Loucy (cell line): Measurements from ENCODE around the gene HENMT1.
"Not testable (repeated sequence)": the region's sequence is repeated elsewhere in the genome, so short reads cannot be mapped to it uniquely, and the experiment has no call there.

Experiments
- H2AFZ ChIP-seq: fragments of 200-600 bp; sonication (generic); 2 replicates; pipeline ENCODE4 v1.6.0; 2016; ENCODE audit warnings: antibody characterized with exemption, mild to moderate bottlenecking, low read length, moderate library complexity
- H3F3A ChIP-seq: fragments of 200-600 bp; 2 replicates; pipeline ENCODE4 v1.6.0; 2016; ENCODE audit warnings: antibody characterized with exemption, low read depth, mild to moderate bottlenecking
- H3K27me3 ChIP-seq: fragments of 200-600 bp; sonication (generic); 2 replicates; pipeline ENCODE4 v1.6.1; 2014; ENCODE audit warnings: low read length, mild to moderate bottlenecking; ENCODE audit not compliant: insufficient read depth, poor library complexity, severe bottlenecking
- H3K36me3 ChIP-seq: fragments of 200-600 bp; sonication (generic); 2 replicates; pipeline ENCODE4 v1.6.1; 2016; ENCODE audit warnings: low read length; ENCODE audit not compliant: insufficient read depth
- H3K4me1 ChIP-seq: fragments of 200-600 bp; sonication (generic); 2 replicates; pipeline ENCODE4 v1.5.1; 2014; ENCODE audit warnings: low read length, mild to moderate bottlenecking; ENCODE audit not compliant: insufficient read depth, poor library complexity, severe bottlenecking
- H3K4me2 ChIP-seq: fragments of 200-600 bp; sonication (generic); 2 replicates; pipeline ENCODE4 v1.6.0; 2014; ENCODE audit warnings: antibody characterized with exemption, low read length, low read depth, mild to moderate bottlenecking; ENCODE audit not compliant: poor library complexity, severe bottlenecking
- H3K4me3 ChIP-seq: fragments of 200-600 bp; sonication (generic); 2 replicates; pipeline ENCODE4 v1.5.1; 2014; ENCODE audit warnings: low read length, mild to moderate bottlenecking, mixed read lengths; ENCODE audit not compliant: poor library complexity, severe bottlenecking
- H3K79me2 ChIP-seq: fragments of 200-600 bp; sonication (generic); 2 replicates; pipeline ENCODE4 v1.6.1; 2014; ENCODE audit warnings: low read length; ENCODE audit not compliant: insufficient read depth
- H3K9ac ChIP-seq: fragments of 200-600 bp; sonication (generic); 2 replicates; pipeline ENCODE4 v1.6.0; 2014; ENCODE audit warnings: mild to moderate bottlenecking, low read depth, low read length, moderate library complexity; ENCODE audit not compliant: poor library complexity, severe bottlenecking
- H3K9me2 ChIP-seq: fragments of 200-600 bp; sonication (generic); replicated peaks from 2 replicates; pipeline ENCODE4 v1.6.1; 2016; ENCODE audit warnings: low read depth, low read length, mixed read lengths
- H3K9me3 ChIP-seq: fragments of 200-600 bp; sonication (generic); 2 replicates; pipeline ENCODE4 v1.6.1; 2014; ENCODE audit warnings: mild to moderate bottlenecking, antibody characterized with exemption, low read length, low read depth; ENCODE audit not compliant: insufficient read depth
- H4K20me1 ChIP-seq: fragments of 200-600 bp; sonication (generic); 2 replicates; pipeline ENCODE4 v1.6.0; 2014; ENCODE audit warnings: antibody characterized with exemption, low read length, mild to moderate bottlenecking; ENCODE audit not compliant: insufficient read depth, poor library complexity, severe bottlenecking
- EZH2phosphoT487 ChIP-seq: fragments of 200-600 bp; IDR thresholded peaks from 2 replicates; pipeline ENCODE4 v1.6.1; 2018; ENCODE audit warnings: antibody characterized with exemption, mild to moderate bottlenecking, moderate library complexity, borderline replicate concordance
- TF ChIP-seq, protein P1 (sequence below): fragments of 200-600 bp; sonication (generic); conservative IDR thresholded peaks from 2 replicates; pipeline ENCODE4 v1.5.1; 2014; ENCODE audit warnings: mild to moderate bottlenecking, antibody characterized with exemption, low read length

Gene HENMT1

DNA sequence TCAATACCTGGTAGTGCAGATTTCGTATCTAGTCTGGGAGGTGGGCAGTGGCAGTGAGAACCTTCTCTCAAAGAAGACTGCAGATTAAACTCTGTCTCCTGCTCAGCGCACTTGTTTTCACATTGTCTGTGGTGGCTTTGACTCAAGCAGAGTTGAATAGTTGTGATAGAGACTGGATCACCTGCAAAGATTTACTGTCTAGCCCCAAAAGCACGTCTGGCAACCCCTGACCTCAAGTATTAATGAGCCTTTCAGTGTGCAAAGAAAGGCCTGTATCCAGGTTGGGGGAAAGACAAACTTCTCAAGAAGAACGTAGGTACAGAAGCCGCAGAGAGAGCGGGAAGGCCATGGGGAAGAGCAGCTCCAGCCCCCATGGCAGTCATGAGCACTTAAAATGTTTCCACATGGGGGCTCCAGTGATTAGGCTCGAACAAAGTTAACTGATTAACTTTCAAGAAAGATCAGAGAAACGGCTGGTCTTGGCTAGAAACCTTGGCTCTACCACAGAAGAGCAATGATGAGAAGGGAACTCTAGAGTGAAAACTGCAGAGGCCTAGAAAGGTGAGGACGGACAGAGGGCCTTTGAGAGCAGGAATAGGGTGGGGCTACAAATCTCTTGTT, 15.2 kb downstream of the HENMT1 start:
- Histone ChIP-seq H3K4me3 (peak overlapping the region; percentile 63), H3K4me2 (peak overlapping the region; percentile 82), H3F3A (peaks cover 26% of the 10 kb centered on the region), H3K79me2 (no peaks in the 10 kb centered on the region; the same call in 1 of the 2 replicates), H3K4me1 (peaks cover 44% of the 10 kb centered on the region), H3K9ac (peak overlapping the region; percentile 87), H3K9me3 (peaks cover 4% of the 10 kb centered on the region; the same call in 1 of the 2 replicates), H3K36me3 (peaks cover 31% of the 10 kb centered on the region), H2AFZ (no peak overlapping the region), H3K9me2 (no peaks in the 10 kb centered on the region), H3K27me3 (no peaks in the 10 kb centered on the region), H4K20me1 (no peaks in the 10 kb centered on the region)
- no peak for TF ChIP-seq EZH2phosphoT487
- TF ChIP-seq, protein P1, sequence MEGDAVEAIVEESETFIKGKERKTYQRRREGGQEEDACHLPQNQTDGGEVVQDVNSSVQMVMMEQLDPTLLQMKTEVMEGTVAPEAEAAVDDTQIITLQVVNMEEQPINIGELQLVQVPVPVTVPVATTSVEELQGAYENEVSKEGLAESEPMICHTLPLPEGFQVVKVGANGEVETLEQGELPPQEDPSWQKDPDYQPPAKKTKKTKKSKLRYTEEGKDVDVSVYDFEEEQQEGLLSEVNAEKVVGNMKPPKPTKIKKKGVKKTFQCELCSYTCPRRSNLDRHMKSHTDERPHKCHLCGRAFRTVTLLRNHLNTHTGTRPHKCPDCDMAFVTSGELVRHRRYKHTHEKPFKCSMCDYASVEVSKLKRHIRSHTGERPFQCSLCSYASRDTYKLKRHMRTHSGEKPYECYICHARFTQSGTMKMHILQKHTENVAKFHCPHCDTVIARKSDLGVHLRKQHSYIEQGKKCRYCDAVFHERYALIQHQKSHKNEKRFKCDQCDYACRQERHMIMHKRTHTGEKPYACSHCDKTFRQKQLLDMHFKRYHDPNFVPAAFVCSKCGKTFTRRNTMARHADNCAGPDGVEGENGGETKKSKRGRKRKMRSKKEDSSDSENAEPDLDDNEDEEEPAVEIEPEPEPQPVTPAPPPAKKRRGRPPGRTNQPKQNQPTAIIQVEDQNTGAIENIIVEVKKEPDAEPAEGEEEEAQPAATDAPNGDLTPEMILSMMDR: peak; percentile 37

DNA sequence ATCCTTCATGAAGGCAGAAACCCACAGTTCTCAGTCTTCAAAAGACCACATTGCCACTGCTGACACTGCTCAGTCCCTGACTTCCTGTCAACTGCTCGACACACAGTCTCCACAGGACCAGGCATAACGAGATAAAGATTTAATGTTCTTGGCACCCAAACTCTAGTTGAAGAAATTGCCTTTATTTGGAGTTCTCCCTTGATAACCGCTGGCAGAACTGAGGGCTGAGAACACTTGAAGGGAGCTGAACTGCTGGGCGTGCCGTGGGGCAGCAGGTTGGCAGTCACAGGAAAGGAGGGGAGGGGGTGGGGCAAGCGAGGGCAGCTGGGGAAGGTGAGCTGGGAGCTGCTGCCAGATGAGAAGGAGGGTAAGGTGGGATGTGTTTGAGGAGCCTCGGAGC, 15.9 kb downstream of the HENMT1 start:
- Histone ChIP-seq H3K27me3 (no peaks in the 10 kb centered on the region), H3K79me2 (no peaks in the 10 kb centered on the region; the same call in 1 of the 2 replicates), H2AFZ (no peak overlapping the region), H3K9me3 (peaks cover 4% of the 10 kb centered on the region; the same call in 1 of the 2 replicates), H4K20me1 (no peaks in the 10 kb centered on the region), H3K4me1 (peaks cover 48% of the 10 kb centered on the region), H3F3A (peaks cover 26% of the 10 kb centered on the region), H3K9ac (peak overlapping the region; percentile 87), H3K4me3 (peak overlapping the region; percentile 63), H3K9me2 (no peaks in the 10 kb centered on the region), H3K4me2 (peak overlapping the region; percentile 82), H3K36me3 (peaks cover 24% of the 10 kb centered on the region)
- TF ChIP-seq EZH2phosphoT487: no peak
- TF ChIP-seq, protein P1: no peak

DNA sequence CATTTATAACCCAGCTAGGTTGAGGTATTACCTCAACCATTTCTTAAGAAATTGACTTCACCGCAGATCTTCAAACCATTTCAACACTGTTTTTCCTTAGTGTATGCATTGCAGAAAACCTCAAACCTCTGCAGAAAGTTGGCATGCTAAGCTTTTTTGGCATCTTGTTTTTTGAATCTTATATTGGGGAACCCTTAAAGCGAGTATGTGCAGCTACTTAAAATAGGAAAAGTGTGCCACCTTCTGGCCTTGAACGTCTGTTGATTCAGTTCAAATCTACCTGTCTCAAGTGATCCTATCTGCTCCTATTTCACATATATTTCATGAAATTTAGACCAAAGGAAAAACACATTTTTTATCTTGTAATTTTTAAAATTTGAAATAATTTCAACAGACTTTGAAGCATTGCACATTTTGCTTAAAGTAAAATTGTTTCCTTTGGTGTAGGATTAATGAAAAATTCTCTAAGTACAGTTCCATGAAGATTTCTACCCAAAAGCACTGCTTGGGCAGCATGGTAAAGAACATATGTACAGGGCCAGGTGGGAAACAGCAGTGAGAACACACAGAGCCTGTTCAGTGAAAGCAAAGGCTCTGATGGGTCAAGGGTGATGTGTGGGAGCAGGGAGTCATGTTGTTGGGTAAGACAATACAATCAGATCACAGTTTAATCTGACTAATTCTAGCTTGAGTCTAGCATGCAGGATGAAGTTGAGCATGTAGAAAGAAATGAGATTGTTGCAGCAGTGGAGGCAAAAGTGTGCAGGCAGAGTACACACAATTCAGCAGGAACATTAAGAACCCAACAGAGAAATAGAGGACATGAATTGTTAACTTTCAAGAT, 17.2 kb downstream of the HENMT1 start:
- no peaks in the 10 kb centered on the region for H3K27me3 ChIP-seq
- H3K9ac ChIP-seq: peak overlapping the region; percentile 87
- H3K4me1 ChIP-seq: peaks cover 56% of the 10 kb centered on the region
- peaks cover 4% of the 10 kb centered on the region; the same call in 1 of the 2 replicates for H3K9me3 ChIP-seq
- H3K4me3 ChIP-seq: peak overlapping the region; percentile 63
- peaks cover 34% of the 10 kb centered on the region for H3F3A ChIP-seq
- H3K36me3 ChIP-seq: peaks cover 11% of the 10 kb centered on the region
- H3K9me2 ChIP-seq: no peaks in the 10 kb centered on the region
- no peaks in the 10 kb centered on the region; the same call in 1 of the 2 replicates for H3K79me2 ChIP-seq
- TF ChIP-seq, protein P1: peak; percentile 86
- TF ChIP-seq EZH2phosphoT487: no peak
- H2AFZ ChIP-seq: no peak overlapping the region
- no peaks in the 10 kb centered on the region for H4K20me1 ChIP-seq
- H3K4me2 ChIP-seq: peak overlapping the region; percentile 82

DNA sequence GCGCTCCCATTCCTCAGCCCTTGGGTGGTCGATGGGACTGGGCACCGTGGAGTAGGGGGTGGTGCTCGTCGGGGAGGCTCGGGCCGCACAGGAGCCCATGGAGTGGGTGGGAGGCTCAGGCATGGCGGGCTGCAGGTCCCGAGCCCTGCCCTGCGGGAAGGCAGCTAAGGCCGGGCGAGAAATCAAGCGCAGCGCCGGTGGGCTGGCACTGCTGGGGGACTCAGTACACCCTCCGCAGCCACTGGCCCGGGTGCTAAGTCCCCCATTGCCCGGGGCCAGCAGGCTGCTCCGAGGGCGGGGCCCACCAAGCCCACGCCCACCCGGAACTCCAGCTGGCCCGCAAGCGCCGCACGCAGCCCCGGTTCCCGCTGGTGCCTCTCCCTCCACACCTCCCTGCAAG, 20.0 kb downstream of the HENMT1 start:
- H3K79me2 ChIP-seq, H3K9me2 ChIP-seq, H3K36me3 ChIP-seq, H4K20me1 ChIP-seq, H3K9me3 ChIP-seq, H3K27me3 ChIP-seq, H3K4me3 ChIP-seq, H3K4me2 ChIP-seq, H2AFZ ChIP-seq, H3K9ac ChIP-seq: not testable (repeated sequence)
- Histone ChIP-seq H3K4me1 (peaks cover 36% of the 10 kb centered on the region), H3F3A (peaks cover 24% of the 10 kb centered on the region)
